GM23338 (cell line): ENCODE measurements around the gene OR8J3. TPM values are rescaled to one million over a fixed set of nuclear protein-coding genes. Genes with fewer than 3 reads are reported as not detected.
"Not testable (repeated sequence)": the region's sequence is repeated elsewhere in the genome, so short reads cannot be mapped to it uniquely, and the experiment has no call there.

Experiments
- ATAC-seq: fragments of 200-7000 bp; cut with Tn5 transposase; 3 replicates; pipeline ENCODE4 v1.9.1; 2020
- DNase-seq: peaks from one replicate; pipeline ENCODE4 v3.0.0-alpha.2; 2015; ENCODE audit warnings: low spot score
- H2AFZ ChIP-seq: fragments of 200-600 bp; sonication (generic); 2 replicates; pipeline ENCODE4 v1.8.0; 2016; ENCODE audit warnings: antibody characterized with exemption, mild to moderate bottlenecking, moderate library complexity
- H3F3A ChIP-seq: fragments of 200-600 bp; sonication (generic); replicated peaks from 2 replicates; pipeline ENCODE4 v1.8.0; 2017; ENCODE audit warnings: antibody characterized with exemption, mixed run types, low read depth
- H3K27ac ChIP-seq: fragments of 200-600 bp; sonication (generic); 2 replicates; pipeline ENCODE4 v1.6.1; 2016; ENCODE audit warnings: low read depth
- H3K27me3 ChIP-seq: fragments of 200-600 bp; sonication (generic); 2 replicates; pipeline ENCODE4 v1.8.0; 2016; ENCODE audit warnings: mild to moderate bottlenecking, mixed run types, moderate library complexity; ENCODE audit not compliant: insufficient read depth
- H3K36me3 ChIP-seq: fragments of 200-600 bp; sonication (generic); 2 replicates; pipeline ENCODE4 v1.8.0; 2016; ENCODE audit warnings: mild to moderate bottlenecking; ENCODE audit not compliant: insufficient read depth
- H3K4me1 ChIP-seq: fragments of 200-600 bp; sonication (generic); 2 replicates; pipeline ENCODE4 v1.8.0; 2016; ENCODE audit warnings: mild to moderate bottlenecking, moderate library complexity; ENCODE audit not compliant: insufficient read depth
- H3K4me2 ChIP-seq: fragments of 200-600 bp; sonication (generic); 2 replicates; pipeline ENCODE4 v1.7.1; 2017; ENCODE audit warnings: mixed run types
- H3K4me3 ChIP-seq: fragments of 200-600 bp; sonication (generic); 2 replicates; pipeline ENCODE4 v1.6.1; 2016; ENCODE audit warnings: mixed run types
- H3K79me2 ChIP-seq: fragments of 200-600 bp; sonication (generic); replicated peaks from 2 replicates; pipeline ENCODE4 v1.8.0; 2017; ENCODE audit warnings: mild to moderate bottlenecking; ENCODE audit not compliant: insufficient read depth
- H3K9me2 ChIP-seq: fragments of 200-600 bp; sonication (generic); 2 replicates; pipeline ENCODE4 v1.8.0; 2017; ENCODE audit not compliant: insufficient read depth
- H4K20me1 ChIP-seq: fragments of 200-600 bp; sonication (generic); replicated peaks from 2 replicates; pipeline ENCODE4 v1.8.0; 2017; ENCODE audit warnings: mild to moderate bottlenecking; ENCODE audit not compliant: insufficient read depth
- H3K27ac Mint-ChIP-seq: 2 replicates; pipeline ENCODE4 v1.8.0; 2020; ENCODE audit warnings: inconsistent platforms, mild to moderate bottlenecking, moderate library complexity, mixed read lengths
- H3K27me3 Mint-ChIP-seq: 3 replicates; pipeline ENCODE4 v1.8.0; 2022; ENCODE audit warnings: low read depth, mild to moderate bottlenecking, moderate library complexity, mixed read lengths, inconsistent platforms; ENCODE audit not compliant: insufficient read depth, poor library complexity
- H3K36me3 Mint-ChIP-seq: 3 replicates; pipeline ENCODE4 v1.8.0; 2021; ENCODE audit warnings: low read depth, mild to moderate bottlenecking, inconsistent platforms, moderate library complexity, mixed read lengths
- H3K4me1 Mint-ChIP-seq: 3 replicates; pipeline ENCODE4 v1.8.0; 2020; ENCODE audit warnings: mild to moderate bottlenecking, inconsistent platforms, mixed read lengths
- H3K4me3 Mint-ChIP-seq: 3 replicates; pipeline ENCODE4 v1.8.0; 2021; ENCODE audit warnings: moderate library complexity, mild to moderate bottlenecking, inconsistent platforms, mixed read lengths
- H3K9me3 Mint-ChIP-seq: 3 replicates; pipeline ENCODE4 v1.8.0; 2020; ENCODE audit warnings: moderate library complexity, mild to moderate bottlenecking, inconsistent platforms, mixed read lengths
- POLR2AphosphoS5 ChIP-seq: IDR thresholded peaks from 2 replicates; pipeline ENCODE4 v1.6.1; 2016; ENCODE audit warnings: antibody characterized with exemption, low read depth
- REST ChIP-seq: IDR thresholded peaks from one replicate; pipeline ENCODE4 v1.6.1; 2018; ENCODE audit warnings: antibody characterized with exemption; ENCODE audit not compliant: unreplicated experiment
- ZNF114 ChIP-seq: fragments of 250-450 bp; sonication (Bioruptor Pico); IDR thresholded peaks from 2 replicates; pipeline ENCODE4 v1.5.0; 2020; ENCODE audit warnings: mild to moderate bottlenecking, moderate library complexity
- ZNF462 ChIP-seq: fragments of 250-450 bp; sonication (Bioruptor Pico); IDR thresholded peaks from 2 replicates; pipeline ENCODE4 v1.5.0; 2020; ENCODE audit warnings: mild to moderate bottlenecking, moderate library complexity
- polyA plus RNA-seq: library from polyadenylated mRNA; unstranded; fragments of >200 nt; fragmentation: Nextera tagmentation; extraction: Ambion mirVana; gene quantifications from 2 replicates; pipeline ENCODE4 v1.2.1, GENCODE V29; 2016
- total RNA-seq: library from RNA; depleted of rRNA; stranded (reverse); fragments of >200 nt; shearing (Covaris generic); gene quantifications from 2 replicates; pipeline ENCODE4 v1.2.3, GENCODE V29; 2014

OR8J3 gene
- total and polyA plus RNA-seq, 2 experiments from 2014 or later = not detected

DNA sequence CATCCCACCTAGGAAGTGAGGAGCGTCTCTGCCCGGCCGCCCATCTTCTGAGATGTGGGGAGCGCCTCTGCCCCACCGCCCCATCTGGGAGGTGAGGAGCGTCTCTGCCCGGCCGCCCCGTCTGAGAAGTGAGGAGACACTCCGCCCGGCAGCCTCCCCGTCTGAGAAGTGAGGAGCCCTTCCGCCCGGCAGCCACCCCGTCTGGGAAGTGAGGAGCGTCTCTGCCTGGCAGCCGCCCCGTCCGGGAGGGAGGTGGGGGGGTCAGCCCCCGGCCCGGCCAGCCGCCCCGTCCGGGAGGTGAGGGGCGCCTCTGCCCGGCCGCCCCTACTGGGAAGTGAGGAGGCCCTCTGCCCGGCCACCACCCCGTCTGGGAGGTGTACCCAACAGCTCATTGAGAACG is 3.7 kb upstream of the OR8J3 start:
- not testable (repeated sequence) for H3K4me1 Mint-ChIP-seq

GRCh38 chr11:56122073-56122472 is 17.9 kb downstream of the OR8J3 start, which contains the start of gene OR8H3:
Gene OR8H3 (plus strand): TSS chr11:56122373. CDS start chr11:56122373, 0 bp downstream.
- no peak within 1 kb of the TSS for H3K27ac ChIP-seq
- ATAC-seq (no peak), DNase-seq (no peak)
- H3K27me3 ChIP-seq = no peaks in the 10 kb centered on the region
- H3K79me2 ChIP-seq = no peaks in the 10 kb centered on the region
- Mint-ChIP-seq H3K27ac (no peak within 1 kb of the TSS), H3K9me3 (peaks cover 4% of the 10 kb centered on the region; the same call in 2 of the 3 replicates), H3K4me1 (no peaks in the 10 kb centered on the region), H3K36me3 (peaks cover 2% of the 10 kb centered on the region; the same call in 1 of the 3 replicates), H3K4me3 (no peak within 1 kb of the TSS), H3K27me3 (no peaks in the 10 kb centered on the region)
- no peaks in the 10 kb centered on the region for H3K36me3 ChIP-seq
- no peaks in the 10 kb centered on the region for H3F3A ChIP-seq
- no peaks in the 10 kb centered on the region for H4K20me1 ChIP-seq
- H3K4me3 ChIP-seq = no peak within 1 kb of the TSS
- no peaks in the 10 kb centered on the region for H3K4me1 ChIP-seq
- TF ChIP-seq ZNF462 (CRISPR knock-in tag) (no peak), POLR2AphosphoS5 (no peak), ZNF114 (no peak), REST (no peak)
- H3K4me2 ChIP-seq = no peak within 1 kb of the TSS
- H3K9me2 ChIP-seq = no peaks in the 10 kb centered on the region
- H2AFZ ChIP-seq = no peak within 1 kb of the TSS

More for the DNA sequence above, 3.7 kb upstream of the OR8J3 start:
- H3K9me2 ChIP-seq, H3K79me2 ChIP-seq, H3K27ac Mint-ChIP-seq, H2AFZ ChIP-seq, H3K4me3 Mint-ChIP-seq, H3K4me2 ChIP-seq, H4K20me1 ChIP-seq, DNase-seq, H3K4me1 ChIP-seq, H3K36me3 ChIP-seq, H3K4me3 ChIP-seq, H3F3A ChIP-seq, H3K36me3 Mint-ChIP-seq, H3K27me3 ChIP-seq, ATAC-seq, H3K27me3 Mint-ChIP-seq, H3K27ac ChIP-seq: not testable (repeated sequence)
- H3K9me3 Mint-ChIP-seq = peaks cover 17% of the 10 kb centered on the region
